Astrocyte (in vitro differentiated cells and primary cell): ENCODE measurements around the gene ITK. TPM values are rescaled to one million over a fixed set of nuclear protein-coding genes. Genes with fewer than 3 reads are reported as not detected.

Experiments used
- DNase-seq: peaks from one replicate; pipeline ENCODE4 v3.0.0-alpha.2; 2010; ENCODE audit warnings: low read depth
- FAIRE-seq: peaks from 2 replicates; lab custom pipeline; 2011; peaks lifted over from hg19 to GRCh38; lab: Jason Lieb, UNC
- H2AFZ ChIP-seq: 2 replicates; pipeline ENCODE4 v1.6.0; 2012; ENCODE audit warnings: low read depth, low read length, inconsistent platforms
- H3K27ac ChIP-seq: 2 replicates; pipeline ENCODE4 v1.5.1; 2011; ENCODE audit warnings: low read depth, low read length, inconsistent platforms
- H3K27me3 ChIP-seq: 2 replicates; pipeline ENCODE4 v1.6.0; 2011; ENCODE audit warnings: low read length, inconsistent platforms; ENCODE audit not compliant: insufficient read depth
- H3K36me3 ChIP-seq: 2 replicates; pipeline ENCODE4 v1.5.1; 2011; ENCODE audit warnings: low read length, inconsistent platforms; ENCODE audit not compliant: insufficient read depth
- H3K4me1 ChIP-seq: 2 replicates; pipeline ENCODE4 v1.5.1; 2011; ENCODE audit warnings: low read length, inconsistent platforms; ENCODE audit not compliant: insufficient read depth
- H3K4me2 ChIP-seq: 2 replicates; pipeline ENCODE4 v1.6.0; 2012; ENCODE audit warnings: low read length, inconsistent platforms
- H3K4me3 ChIP-seq: 2 replicates; pipeline ENCODE4 v1.5.1; 2011; ENCODE audit warnings: low read depth, mild to moderate bottlenecking, low read length, inconsistent platforms; ENCODE audit not compliant: insufficient read depth
- H3K79me2 ChIP-seq: 2 replicates; pipeline ENCODE4 v1.6.0; 2012; ENCODE audit warnings: mild to moderate bottlenecking, low read length, inconsistent platforms; ENCODE audit not compliant: insufficient read depth
- H3K9ac ChIP-seq: 2 replicates; pipeline ENCODE4 v1.6.0; 2012; ENCODE audit warnings: mild to moderate bottlenecking, low read length, inconsistent platforms
- H3K9me3 ChIP-seq: 2 replicates; pipeline ENCODE4 v1.5.1; 2012; ENCODE audit warnings: low read depth, mild to moderate bottlenecking, low read length, inconsistent platforms; ENCODE audit not compliant: insufficient read depth
- H4K20me1 ChIP-seq: 2 replicates; pipeline ENCODE4 v1.6.0; 2012; ENCODE audit warnings: low read length, inconsistent platforms; ENCODE audit not compliant: insufficient read depth
- H3K27ac Mint-ChIP-seq: one replicate; pipeline ENCODE4 v1.8.0; 2021; ENCODE audit warnings: mild to moderate bottlenecking, mixed read lengths; ENCODE audit not compliant: unreplicated experiment
- H3K27me3 Mint-ChIP-seq: one replicate; pipeline ENCODE4 v1.8.0; 2021; ENCODE audit warnings: low read depth, mixed read lengths; ENCODE audit not compliant: unreplicated experiment
- H3K36me3 Mint-ChIP-seq: one replicate; pipeline ENCODE4 v1.8.0; 2021; ENCODE audit warnings: low read depth, mixed read lengths; ENCODE audit not compliant: unreplicated experiment
- H3K4me1 Mint-ChIP-seq: one replicate; pipeline ENCODE4 v1.8.0; 2021; ENCODE audit warnings: low read depth, mixed read lengths; ENCODE audit not compliant: unreplicated experiment
- H3K4me3 Mint-ChIP-seq: one replicate; pipeline ENCODE4 v1.8.0; 2021; ENCODE audit warnings: mild to moderate bottlenecking, moderate library complexity, mixed read lengths; ENCODE audit not compliant: unreplicated experiment
- H3K9me3 Mint-ChIP-seq: one replicate; pipeline ENCODE4 v1.8.0; 2021; ENCODE audit warnings: mild to moderate bottlenecking, mixed read lengths; ENCODE audit not compliant: unreplicated experiment
- CTCF ChIP-seq: IDR thresholded peaks from 2 replicates; pipeline ENCODE4 v1.5.1; 2011; ENCODE audit warnings: low read depth, mild to moderate bottlenecking, inconsistent platforms, low read length, moderate library complexity; ENCODE audit not compliant: insufficient read depth
- EZH2 ChIP-seq: IDR thresholded peaks from 2 replicates; pipeline ENCODE4 v1.6.1; 2012; ENCODE audit warnings: mild to moderate bottlenecking, low read length, inconsistent platforms; ENCODE audit not compliant: insufficient read depth
- total RNA-seq: library from RNA; stranded (reverse); gene quantifications from 2 replicates; pipeline ENCODE4 v1.2.1, GENCODE V29; 2021

The ITK gene
- total RNA-seq, 1 donor from 2014 or later: 0.48 TPM

DNA sequence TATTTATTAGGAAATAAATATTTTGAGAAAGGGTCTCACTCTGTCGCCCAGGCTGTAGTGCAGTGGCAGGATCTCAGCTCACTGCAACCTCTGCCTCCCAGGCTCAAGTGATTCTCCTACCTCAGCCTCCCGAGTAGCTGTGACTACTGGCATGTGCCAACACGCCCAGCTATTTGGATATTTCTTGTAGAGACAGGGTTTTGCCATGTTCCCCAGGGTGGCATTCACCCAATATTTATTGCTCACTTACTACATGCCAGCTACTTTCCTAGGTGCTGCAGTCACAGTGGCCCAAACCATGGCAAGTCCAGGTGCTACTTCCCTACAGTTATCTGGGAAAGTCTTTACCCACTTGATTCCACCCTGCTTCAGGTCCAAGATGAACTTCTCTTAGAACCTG lies 29.6 kb upstream of the ITK start:
- H3K9me3 Mint-ChIP-seq: no peaks in the 10 kb centered on the region
- H3K27me3 ChIP-seq: peaks cover 3% of the 10 kb centered on the region
- H3K9me3 ChIP-seq: no peaks in the 10 kb centered on the region
- TF ChIP-seq EZH2 (no peak), CTCF (no peak)
- H3K4me3 Mint-ChIP-seq: no peak overlapping the region
- no peak overlapping the region for H3K27ac Mint-ChIP-seq
- DNase-seq: no peak
- H3K27me3 Mint-ChIP-seq: no peaks in the 10 kb centered on the region
- H3K79me2 ChIP-seq: no peaks in the 10 kb centered on the region
- no peaks in the 10 kb centered on the region for H4K20me1 ChIP-seq
- H3K9ac ChIP-seq: no peak overlapping the region
- no peak overlapping the region for H3K4me2 ChIP-seq
- H3K4me1 ChIP-seq: no peaks in the 10 kb centered on the region
- H3K36me3 ChIP-seq: no peaks in the 10 kb centered on the region
- no peaks in the 10 kb centered on the region for H3K4me1 Mint-ChIP-seq
- H2AFZ ChIP-seq: no peak overlapping the region
- FAIRE-seq: no peak
- no peaks in the 10 kb centered on the region for H3K36me3 Mint-ChIP-seq
- no peak overlapping the region for H3K27ac ChIP-seq
- no peak overlapping the region for H3K4me3 ChIP-seq

GRCh38 chr5:157155297-157155696 lies 25.3 kb upstream of the ITK start:
- no peaks in the 10 kb centered on the region for H3K9me3 Mint-ChIP-seq
- Histone ChIP-seq H3K79me2 (no peaks in the 10 kb centered on the region), H3K27ac (no peak overlapping the region), H4K20me1 (no peaks in the 10 kb centered on the region), H3K9me3 (no peaks in the 10 kb centered on the region), H3K4me2 (no peak overlapping the region), H3K4me1 (no peaks in the 10 kb centered on the region), H3K4me3 (no peak overlapping the region), H3K9ac (no peak overlapping the region), H3K27me3 (peaks cover 5% of the 10 kb centered on the region), H3K36me3 (no peaks in the 10 kb centered on the region), H2AFZ (no peak overlapping the region)
- H3K4me3 Mint-ChIP-seq: no peak overlapping the region
- FAIRE-seq (no peak), DNase-seq (no peak)
- H3K4me1 Mint-ChIP-seq: no peaks in the 10 kb centered on the region
- H3K36me3 Mint-ChIP-seq: no peaks in the 10 kb centered on the region
- no peak overlapping the region for H3K27ac Mint-ChIP-seq
- no peak for TF ChIP-seq EZH2
- TF ChIP-seq CTCF: no peak
- H3K27me3 Mint-ChIP-seq: peaks cover 4% of the 10 kb centered on the region

GRCh38 chr5:157157293-157157891 lies 23.2 kb upstream of the ITK start:
- H3K9ac ChIP-seq: no peak overlapping the region
- Mint-ChIP-seq H3K4me3 (no peak overlapping the region), H3K27me3 (peaks cover 9% of the 10 kb centered on the region), H3K4me1 (no peaks in the 10 kb centered on the region), H3K27ac (no peak overlapping the region), H3K36me3 (no peaks in the 10 kb centered on the region), H3K9me3 (no peaks in the 10 kb centered on the region)
- H3K9me3 ChIP-seq: no peaks in the 10 kb centered on the region
- no peak overlapping the region for H3K4me3 ChIP-seq
- H4K20me1 ChIP-seq: no peaks in the 10 kb centered on the region
- no peak for TF ChIP-seq CTCF
- TF ChIP-seq EZH2: no peak
- no peak overlapping the region for H3K27ac ChIP-seq
- H3K79me2 ChIP-seq: no peaks in the 10 kb centered on the region
- no peak overlapping the region for H3K4me2 ChIP-seq
- no peak overlapping the region for H2AFZ ChIP-seq
- no peaks in the 10 kb centered on the region for H3K4me1 ChIP-seq
- DNase-seq (no peak), FAIRE-seq (no peak)
- no peaks in the 10 kb centered on the region for H3K36me3 ChIP-seq
- peaks cover 2% of the 10 kb centered on the region for H3K27me3 ChIP-seq
